ENCODE results near the gene SMCO4. TPM values are rescaled to one million over a fixed set of nuclear protein-coding genes. Genes with fewer than 3 reads are reported as not detected.
"Not testable (repeated sequence)": the region's sequence is repeated elsewhere in the genome, so short reads cannot be mapped to it uniquely, and the experiment has no call there.

Gene SMCO4
- total RNA-seq, 1 experiment from 2014 or later: 23.0 TPM

DNA sequence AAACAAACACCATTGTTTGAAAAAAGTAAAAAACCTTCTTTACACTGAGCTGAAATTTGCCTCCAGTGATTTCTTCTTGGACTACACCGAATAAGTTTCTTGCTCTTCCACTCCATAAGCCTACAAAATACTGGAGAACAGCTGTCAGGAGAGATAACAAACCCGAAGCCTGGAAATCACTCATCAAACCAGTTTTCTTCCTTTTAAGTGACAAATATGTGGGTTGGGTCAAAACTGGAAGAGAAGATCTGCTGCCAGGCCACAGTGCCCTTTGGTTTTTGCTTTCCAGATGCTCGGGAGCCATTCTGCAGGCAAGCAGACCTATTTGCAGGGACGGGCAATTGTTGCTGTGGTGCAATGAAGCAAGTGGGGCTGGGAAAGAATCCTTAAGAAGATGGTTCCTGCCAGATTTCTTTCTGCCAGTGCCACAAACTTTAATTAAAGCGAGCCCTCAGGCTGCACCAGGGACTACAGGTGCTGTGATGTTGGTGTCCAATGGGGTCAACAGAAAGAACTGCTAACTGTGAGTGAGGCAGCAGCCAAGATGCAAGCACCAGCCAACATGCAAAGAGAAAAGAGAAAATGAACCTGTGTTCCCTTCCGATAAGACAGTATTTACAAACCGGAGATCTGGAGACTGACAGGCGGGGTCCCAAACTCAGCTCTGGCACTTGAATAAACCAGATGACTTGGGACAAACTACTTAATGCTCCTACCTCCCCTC lies 44.8 kb upstream of the SMCO4 start:
- no peak overlapping the region for H3K4me2 ChIP-seq
- CTCF ChIA-PET: no interaction called here
- no TSS peak for BruUV-seq (replicated peaks)

DNA sequence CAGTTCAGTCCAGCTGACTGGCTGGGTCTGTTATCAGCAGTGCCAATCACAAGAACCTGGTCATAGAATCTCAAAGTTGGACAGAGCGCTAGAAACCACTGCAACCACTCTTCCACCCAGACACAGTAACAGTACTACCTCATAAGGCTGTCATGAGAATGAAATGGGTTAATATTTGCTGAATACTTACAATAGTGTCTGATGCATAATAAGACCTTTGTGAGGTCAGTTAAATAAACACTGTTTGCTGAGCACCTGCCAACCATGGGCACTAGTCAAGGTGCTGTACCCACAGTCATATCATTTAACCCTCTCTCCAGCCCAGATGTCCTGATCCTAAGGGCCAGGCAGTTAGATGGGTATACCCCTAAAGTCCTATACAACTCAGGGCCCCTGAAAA lies 44.2 kb upstream of the SMCO4 start:
- DNase-seq; CTCF ChIA-PET; H3F3A ChIP-seq (ENCODE audit: insufficient read depth, low read depth); H3K36me3 ChIP-seq (ENCODE audit: low read depth); H3K4me1 ChIP-seq (replicated peaks; ENCODE audit: insufficient read depth); H3K4me3 ChIP-seq; H3K9me2 ChIP-seq (ENCODE audit: insufficient read depth); H3K27me3 ChIP-seq (ENCODE audit: insufficient read depth, low read depth); BruUV-seq (replicated peaks); H3K9me3 ChIP-seq (ENCODE audit: insufficient read depth, low read depth); H3K4me2 ChIP-seq; H3K79me2 ChIP-seq (ENCODE audit: low read depth); intact Hi-C loops (cut with micrococcal nuclease; ENCODE audit: unreplicated experiment); H4K20me1 ChIP-seq (ENCODE audit: insufficient read depth); POLR2A ChIA-PET (ENCODE audit: unreplicated experiment); H2AFZ ChIP-seq; H3K27ac ChIP-seq: not testable (repeated sequence)

More for the DNA sequence above, 44.8 kb upstream of the SMCO4 start:
- no peaks in the 10 kb centered on the region for H3K4me1 ChIP-seq (replicated peaks; ENCODE audit: insufficient read depth)
- no peaks in the 10 kb centered on the region for H3K79me2 ChIP-seq (ENCODE audit: low read depth)
- TF ChIP-seq, protein P1, sequence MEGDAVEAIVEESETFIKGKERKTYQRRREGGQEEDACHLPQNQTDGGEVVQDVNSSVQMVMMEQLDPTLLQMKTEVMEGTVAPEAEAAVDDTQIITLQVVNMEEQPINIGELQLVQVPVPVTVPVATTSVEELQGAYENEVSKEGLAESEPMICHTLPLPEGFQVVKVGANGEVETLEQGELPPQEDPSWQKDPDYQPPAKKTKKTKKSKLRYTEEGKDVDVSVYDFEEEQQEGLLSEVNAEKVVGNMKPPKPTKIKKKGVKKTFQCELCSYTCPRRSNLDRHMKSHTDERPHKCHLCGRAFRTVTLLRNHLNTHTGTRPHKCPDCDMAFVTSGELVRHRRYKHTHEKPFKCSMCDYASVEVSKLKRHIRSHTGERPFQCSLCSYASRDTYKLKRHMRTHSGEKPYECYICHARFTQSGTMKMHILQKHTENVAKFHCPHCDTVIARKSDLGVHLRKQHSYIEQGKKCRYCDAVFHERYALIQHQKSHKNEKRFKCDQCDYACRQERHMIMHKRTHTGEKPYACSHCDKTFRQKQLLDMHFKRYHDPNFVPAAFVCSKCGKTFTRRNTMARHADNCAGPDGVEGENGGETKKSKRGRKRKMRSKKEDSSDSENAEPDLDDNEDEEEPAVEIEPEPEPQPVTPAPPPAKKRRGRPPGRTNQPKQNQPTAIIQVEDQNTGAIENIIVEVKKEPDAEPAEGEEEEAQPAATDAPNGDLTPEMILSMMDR (conservative IDR thresholded peaks at IDR 0.05): no peak
- TF ChIP-seq EZH2 (IDR thresholded peaks at IDR 0.05; ENCODE audit: low read depth): no peak
- no peak overlapping the region for H2AFZ ChIP-seq
- no peak overlapping the region for H3K4me3 ChIP-seq
- H3K9me3 ChIP-seq (ENCODE audit: insufficient read depth, low read depth): no peaks in the 10 kb centered on the region
- no peaks in the 10 kb centered on the region for H3F3A ChIP-seq (ENCODE audit: insufficient read depth, low read depth)
- H3K9me2 ChIP-seq (ENCODE audit: insufficient read depth): no peaks in the 10 kb centered on the region
- DNase-seq: no peak
- H3K27ac ChIP-seq: no peak overlapping the region
- POLR2A ChIA-PET (ENCODE audit: unreplicated experiment): no interaction called here
- no peaks in the 10 kb centered on the region for H3K36me3 ChIP-seq (ENCODE audit: low read depth)
- H3K27me3 ChIP-seq (ENCODE audit: insufficient read depth, low read depth): no peaks in the 10 kb centered on the region
- H4K20me1 ChIP-seq (ENCODE audit: insufficient read depth): no peaks in the 10 kb centered on the region
- intact Hi-C loops (cut with micrococcal nuclease; ENCODE audit: unreplicated experiment): no loop called here

DNA sequence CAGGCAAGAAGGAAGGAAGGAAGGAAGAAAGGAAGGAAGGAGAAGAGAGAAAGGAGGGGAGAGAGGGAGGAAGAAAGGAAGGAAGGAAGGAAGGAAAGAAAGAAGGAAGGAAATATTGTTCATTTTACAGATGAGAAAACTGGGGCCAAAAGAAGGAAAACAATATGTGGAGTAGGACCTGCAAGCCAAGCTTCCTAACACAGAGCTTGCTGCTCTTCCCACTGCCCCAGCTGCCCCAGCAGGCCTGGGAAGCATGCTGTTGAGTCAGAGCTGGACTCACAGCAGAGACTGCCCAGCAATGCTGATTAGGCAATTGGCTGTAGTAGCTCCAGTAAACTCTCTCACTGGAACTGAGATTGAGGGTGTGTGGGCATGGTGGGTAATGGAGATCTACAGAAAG lies 42.6 kb upstream of the SMCO4 start:
- TF ChIP-seq, protein P1 (conservative IDR thresholded peaks at IDR 0.05): no peak
- no peak for TF ChIP-seq EZH2 (IDR thresholded peaks at IDR 0.05; ENCODE audit: low read depth)
- no TSS peak for BruUV-seq (replicated peaks)
- H3K4me1 ChIP-seq (replicated peaks; ENCODE audit: insufficient read depth): no peaks in the 10 kb centered on the region
- no peak overlapping the region for H3K4me3 ChIP-seq
- peak; percentile 5 to 51 for DNase-seq
- no peaks in the 10 kb centered on the region for H3K79me2 ChIP-seq (ENCODE audit: low read depth)
- CTCF ChIA-PET: interaction anchor here (0.7 kb wide), 1 partner anchor 585 kb away, joined by 3 read pairs; no protein-coding TSS in a partner anchor
- no peaks in the 10 kb centered on the region for H3K9me2 ChIP-seq (ENCODE audit: insufficient read depth)
- H3K4me2 ChIP-seq: no peak overlapping the region
- no peaks in the 10 kb centered on the region for H3K9me3 ChIP-seq (ENCODE audit: insufficient read depth, low read depth)
- H3F3A ChIP-seq (ENCODE audit: insufficient read depth, low read depth): no peaks in the 10 kb centered on the region
- POLR2A ChIA-PET (ENCODE audit: unreplicated experiment): no interaction called here
- H2AFZ ChIP-seq: no peak overlapping the region
- no peaks in the 10 kb centered on the region for H4K20me1 ChIP-seq (ENCODE audit: insufficient read depth)
- H3K27me3 ChIP-seq (ENCODE audit: insufficient read depth, low read depth): no peaks in the 10 kb centered on the region
- no peak overlapping the region for H3K27ac ChIP-seq
- intact Hi-C loops (cut with micrococcal nuclease; ENCODE audit: unreplicated experiment): no loop called here
- no peaks in the 10 kb centered on the region for H3K36me3 ChIP-seq (ENCODE audit: low read depth)

DNA sequence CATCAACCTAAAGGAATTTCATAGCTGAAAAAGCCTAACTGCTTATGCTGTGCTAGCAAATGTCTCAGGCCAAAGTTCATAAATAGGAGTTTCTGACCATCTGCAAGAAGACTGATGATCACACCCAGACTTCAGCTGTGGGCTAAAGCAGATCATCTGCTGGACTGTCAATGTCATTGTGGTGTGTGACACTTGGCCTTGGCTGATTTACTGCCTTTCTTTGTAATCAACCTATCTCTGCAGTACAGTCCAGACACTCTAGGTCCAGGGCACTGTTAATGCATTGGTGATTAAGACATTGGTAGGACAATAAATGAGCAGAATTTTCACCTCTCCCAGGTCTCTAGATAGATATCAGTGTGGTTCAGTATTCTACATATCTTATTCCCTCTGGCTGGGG lies 40.3 kb upstream of the SMCO4 start:
- ChIA-PET POLR2A (ENCODE audit: unreplicated experiment) (no interaction called here), CTCF (no interaction called here)
- no peak overlapping the region for H2AFZ ChIP-seq
- no peaks in the 10 kb centered on the region for H3K79me2 ChIP-seq (ENCODE audit: low read depth)
- no peaks in the 10 kb centered on the region for H4K20me1 ChIP-seq (ENCODE audit: insufficient read depth)
- TF ChIP-seq EZH2 (IDR thresholded peaks at IDR 0.05; ENCODE audit: low read depth): no peak
- TF ChIP-seq, protein P1 (conservative IDR thresholded peaks at IDR 0.05): no peak
- no peaks in the 10 kb centered on the region for H3K27me3 ChIP-seq (ENCODE audit: insufficient read depth, low read depth)
- no peaks in the 10 kb centered on the region for H3K9me2 ChIP-seq (ENCODE audit: insufficient read depth)
- H3F3A ChIP-seq (ENCODE audit: insufficient read depth, low read depth): no peaks in the 10 kb centered on the region
- DNase-seq: no peak
- no peaks in the 10 kb centered on the region for H3K36me3 ChIP-seq (ENCODE audit: low read depth)
- intact Hi-C loops (cut with micrococcal nuclease; ENCODE audit: unreplicated experiment): no loop called here
- H3K4me1 ChIP-seq (replicated peaks; ENCODE audit: insufficient read depth): no peaks in the 10 kb centered on the region
- no peak overlapping the region for H3K4me3 ChIP-seq
- no TSS peak for BruUV-seq (replicated peaks)
- H3K9me3 ChIP-seq (ENCODE audit: insufficient read depth, low read depth): no peaks in the 10 kb centered on the region
- no peak overlapping the region for H3K4me2 ChIP-seq
- no peak overlapping the region for H3K27ac ChIP-seq
